HUES6 (cell line): ENCODE data around the gene PRMT7.

Experiments
- H3K27ac ChIP-seq: 2 replicates; pipeline ENCODE4 v1.7.0; 2013; ENCODE audit warnings: low read depth, mild to moderate bottlenecking, low read length, inconsistent platforms
- H3K27me3 ChIP-seq: 2 replicates; pipeline ENCODE4 v1.6.1; 2013; ENCODE audit warnings: low read length; ENCODE audit not compliant: control insufficient read depth, insufficient read depth
- H3K36me3 ChIP-seq: 2 replicates; pipeline ENCODE4 v1.6.1; 2013; ENCODE audit warnings: low read length; ENCODE audit not compliant: control insufficient read depth, insufficient read depth
- H3K4me1 ChIP-seq: 2 replicates; pipeline ENCODE4 v1.6.1; 2013; ENCODE audit warnings: low read length; ENCODE audit not compliant: control insufficient read depth, insufficient read depth
- H3K4me3 ChIP-seq: 2 replicates; pipeline ENCODE4 v1.5.1; 2013; ENCODE audit warnings: low read depth, low read length
- H3K9ac ChIP-seq: one replicate; pipeline ENCODE4 v1.6.1; 2013; ENCODE audit warnings: mild to moderate bottlenecking, low read length
- H3K9me3 ChIP-seq: 2 replicates; pipeline ENCODE4 v1.6.1; 2013; ENCODE audit warnings: low read depth, low read length; ENCODE audit not compliant: control insufficient read depth, insufficient read depth

Gene PRMT7

DNA sequence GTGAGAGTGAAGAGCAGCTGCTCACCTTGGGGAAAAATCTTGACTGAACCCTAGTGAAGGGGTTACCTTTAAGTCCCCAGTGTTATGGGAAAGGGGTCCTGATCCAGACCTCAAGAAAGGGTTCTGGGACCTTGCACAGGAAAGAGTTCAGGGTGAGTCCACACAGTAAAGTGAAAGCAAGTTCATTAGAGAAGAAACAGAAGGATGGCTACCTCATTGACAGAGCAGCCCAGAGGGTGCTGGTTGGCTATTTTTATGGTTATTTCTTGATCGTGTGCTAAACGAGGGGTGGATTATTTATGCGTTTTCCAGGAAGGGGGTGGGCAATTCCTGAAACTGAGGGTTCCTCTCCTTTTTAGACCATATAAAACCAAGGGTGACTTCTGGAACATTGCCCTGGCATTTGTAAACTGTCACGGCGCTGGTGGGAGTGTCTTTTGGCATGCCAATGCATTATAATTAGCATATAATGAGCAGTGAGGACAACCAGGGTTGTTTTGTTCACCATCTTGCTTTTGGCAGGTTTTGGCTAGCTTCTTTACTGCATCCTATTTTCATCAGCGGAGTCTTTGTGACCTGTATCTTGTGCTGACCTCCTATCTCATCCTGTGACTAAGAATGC lies 79.0 kb downstream of the PRMT7 start:
- H3K27me3 ChIP-seq, result no peaks in the 10 kb centered on the region
- H3K9ac ChIP-seq, result no peak overlapping the region
- no peak overlapping the region for H3K4me3 ChIP-seq
- no peaks in the 10 kb centered on the region for H3K36me3 ChIP-seq
- H3K4me1 ChIP-seq, result peaks cover 33% of the 10 kb centered on the region
- no peak overlapping the region for H3K27ac ChIP-seq
- H3K9me3 ChIP-seq, result no peaks in the 10 kb centered on the region

GRCh38 chr16:68393333-68393732 lies 82.5 kb downstream of the PRMT7 start:
- Histone ChIP-seq H3K9me3 (no peaks in the 10 kb centered on the region), H3K27ac (no peak overlapping the region), H3K4me1 (peaks cover 34% of the 10 kb centered on the region), H3K9ac (no peak overlapping the region), H3K36me3 (no peaks in the 10 kb centered on the region), H3K4me3 (no peak overlapping the region), H3K27me3 (no peaks in the 10 kb centered on the region)

GRCh38 chr16:68395167-68395786 lies 84.5 kb downstream of the PRMT7 start:
- no peak overlapping the region for H3K27ac ChIP-seq
- no peak overlapping the region for H3K4me3 ChIP-seq
- H3K4me1 ChIP-seq, result peaks cover 32% of the 10 kb centered on the region
- H3K27me3 ChIP-seq, result no peaks in the 10 kb centered on the region
- no peaks in the 10 kb centered on the region for H3K36me3 ChIP-seq
- no peaks in the 10 kb centered on the region for H3K9me3 ChIP-seq
- no peak overlapping the region for H3K9ac ChIP-seq

- Histone ChIP-seq H3K4me3 (no peak overlapping the region), H3K27me3 (no peaks in the 10 kb centered on the region), H3K9ac (no peak overlapping the region), H3K9me3 (no peaks in the 10 kb centered on the region), H3K36me3 (no peaks in the 10 kb centered on the region), H3K4me1 (peaks cover 29% of the 10 kb centered on the region), H3K27ac (no peak overlapping the region)
These were observed 85.0 kb downstream of the PRMT7 start for GRCh38 chr16:68395815-68396214.

DNA sequence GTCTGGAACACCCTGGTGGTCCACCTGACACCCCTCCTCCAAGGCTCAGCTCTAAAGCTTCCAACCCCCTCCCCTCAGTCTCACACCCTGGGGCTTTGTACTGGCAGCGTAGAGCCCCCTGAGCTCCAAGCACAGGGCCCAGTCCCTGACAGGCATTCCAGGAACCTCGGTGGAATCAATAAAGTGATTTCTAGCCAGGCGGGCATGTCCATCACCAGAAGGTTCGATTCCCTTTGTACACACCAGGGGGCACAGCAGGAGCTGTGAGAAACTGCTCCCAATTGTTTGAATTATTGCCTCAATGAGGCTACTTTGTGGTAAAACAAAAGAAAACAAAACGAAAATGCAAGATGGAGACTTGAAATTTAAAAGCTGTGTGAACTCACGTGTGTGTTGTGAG lies 85.7 kb downstream of the PRMT7 start:
- no peak overlapping the region for H3K4me3 ChIP-seq
- no peaks in the 10 kb centered on the region for H3K27me3 ChIP-seq
- no peaks in the 10 kb centered on the region for H3K36me3 ChIP-seq
- no peak overlapping the region for H3K9ac ChIP-seq
- no peak overlapping the region for H3K27ac ChIP-seq
- peaks cover 29% of the 10 kb centered on the region for H3K4me1 ChIP-seq
- no peaks in the 10 kb centered on the region for H3K9me3 ChIP-seq

GRCh38 chr16:68397710-68398201 lies 86.9 kb downstream of the PRMT7 start:
- H3K9ac ChIP-seq, result no peak overlapping the region
- no peak overlapping the region for H3K4me3 ChIP-seq
- no peaks in the 10 kb centered on the region for H3K27me3 ChIP-seq
- H3K4me1 ChIP-seq, result peaks cover 29% of the 10 kb centered on the region
- H3K9me3 ChIP-seq, result no peaks in the 10 kb centered on the region
- H3K27ac ChIP-seq, result no peak overlapping the region
- H3K36me3 ChIP-seq, result no peaks in the 10 kb centered on the region

- no peaks in the 10 kb centered on the region for H3K36me3 ChIP-seq
- H3K4me3 ChIP-seq, result no peak overlapping the region
These were observed 88.6 kb downstream of the PRMT7 start for GRCh38 chr16:68399456-68399855.

DNA sequence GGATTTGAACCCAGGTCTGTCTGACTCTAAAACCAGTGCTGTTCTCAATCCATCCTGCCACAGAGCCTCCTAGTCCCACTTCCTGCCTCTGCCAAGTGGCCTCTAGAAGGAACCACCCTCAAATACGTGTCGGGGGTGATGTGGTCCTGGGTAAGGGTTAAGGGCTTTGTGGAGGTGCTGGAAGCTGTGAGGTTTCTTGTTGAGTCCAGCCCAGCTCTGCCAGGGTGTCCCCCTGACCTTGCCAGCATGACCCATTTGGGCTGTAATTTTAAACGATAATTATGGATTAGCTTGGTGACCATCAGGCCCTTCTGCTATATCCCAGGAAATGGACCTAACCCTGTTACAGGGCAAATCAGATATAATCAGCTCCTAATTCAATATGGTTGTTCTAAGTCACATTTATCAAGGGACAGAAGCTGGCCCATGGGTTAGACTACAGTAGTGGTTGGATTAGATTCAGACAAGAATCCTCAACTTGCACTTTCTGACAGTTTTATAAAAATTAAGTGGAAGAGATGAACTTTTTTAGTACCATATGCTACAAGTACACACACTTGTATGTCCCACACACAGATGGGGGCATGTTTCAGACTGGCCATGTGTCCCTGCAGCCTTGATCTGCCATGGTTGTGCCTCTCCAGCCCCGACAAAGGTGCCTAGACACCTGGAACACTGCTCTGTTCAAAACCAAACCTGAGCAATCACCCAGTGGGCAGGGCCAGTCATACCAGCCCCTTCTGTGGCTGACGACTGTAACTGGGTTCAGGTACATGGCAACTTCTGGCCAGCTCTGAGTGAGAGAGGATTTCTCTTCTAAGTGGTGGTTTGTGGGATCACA lies 89.5 kb downstream of the PRMT7 start:
- H3K9me3 ChIP-seq, result no peaks in the 10 kb centered on the region
- H3K36me3 ChIP-seq, result no peaks in the 10 kb centered on the region
- H3K4me1 ChIP-seq, result peaks cover 29% of the 10 kb centered on the region
- H3K27me3 ChIP-seq, result no peaks in the 10 kb centered on the region
- H3K4me3 ChIP-seq, result no peak overlapping the region
- no peak overlapping the region for H3K9ac ChIP-seq
- H3K27ac ChIP-seq, result no peak overlapping the region

More at GRCh38 chr16:68399456-68399855, 88.6 kb downstream of the PRMT7 start:
- Histone ChIP-seq H3K27me3 (no peaks in the 10 kb centered on the region), H3K4me1 (peaks cover 29% of the 10 kb centered on the region), H3K27ac (no peak overlapping the region), H3K9ac (no peak overlapping the region), H3K9me3 (no peaks in the 10 kb centered on the region)

DNA sequence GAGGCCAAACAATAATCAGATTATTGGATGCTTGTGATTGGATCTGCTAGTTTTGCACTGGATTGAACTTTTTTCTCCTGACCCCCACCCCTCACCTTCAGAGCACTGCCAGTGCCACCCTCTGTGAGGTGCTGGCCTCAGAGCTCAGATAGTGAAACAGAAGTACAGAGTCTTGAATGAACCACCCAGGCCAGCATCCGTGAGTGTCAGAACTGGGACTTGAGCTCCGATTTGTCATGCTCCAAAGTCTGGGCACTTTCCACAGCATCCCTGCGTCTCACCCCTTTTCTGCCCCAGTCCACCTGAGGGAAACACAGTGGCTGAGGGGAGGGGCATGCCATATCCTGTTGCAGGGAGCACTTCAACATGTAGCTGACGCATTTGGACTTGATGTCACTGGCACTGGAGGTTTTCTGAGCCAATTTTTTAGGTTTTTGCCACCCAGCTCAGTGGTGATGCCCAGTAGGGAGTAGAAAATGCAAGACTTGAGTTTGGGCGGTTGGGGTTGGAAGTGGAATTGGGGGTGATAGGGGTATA lies 90.2 kb downstream of the PRMT7 start:
- Histone ChIP-seq H3K27ac (no peak overlapping the region), H3K9ac (no peak overlapping the region), H3K4me3 (no peak overlapping the region), H3K9me3 (no peaks in the 10 kb centered on the region), H3K27me3 (no peaks in the 10 kb centered on the region), H3K36me3 (no peaks in the 10 kb centered on the region), H3K4me1 (peaks cover 27% of the 10 kb centered on the region)

DNA sequence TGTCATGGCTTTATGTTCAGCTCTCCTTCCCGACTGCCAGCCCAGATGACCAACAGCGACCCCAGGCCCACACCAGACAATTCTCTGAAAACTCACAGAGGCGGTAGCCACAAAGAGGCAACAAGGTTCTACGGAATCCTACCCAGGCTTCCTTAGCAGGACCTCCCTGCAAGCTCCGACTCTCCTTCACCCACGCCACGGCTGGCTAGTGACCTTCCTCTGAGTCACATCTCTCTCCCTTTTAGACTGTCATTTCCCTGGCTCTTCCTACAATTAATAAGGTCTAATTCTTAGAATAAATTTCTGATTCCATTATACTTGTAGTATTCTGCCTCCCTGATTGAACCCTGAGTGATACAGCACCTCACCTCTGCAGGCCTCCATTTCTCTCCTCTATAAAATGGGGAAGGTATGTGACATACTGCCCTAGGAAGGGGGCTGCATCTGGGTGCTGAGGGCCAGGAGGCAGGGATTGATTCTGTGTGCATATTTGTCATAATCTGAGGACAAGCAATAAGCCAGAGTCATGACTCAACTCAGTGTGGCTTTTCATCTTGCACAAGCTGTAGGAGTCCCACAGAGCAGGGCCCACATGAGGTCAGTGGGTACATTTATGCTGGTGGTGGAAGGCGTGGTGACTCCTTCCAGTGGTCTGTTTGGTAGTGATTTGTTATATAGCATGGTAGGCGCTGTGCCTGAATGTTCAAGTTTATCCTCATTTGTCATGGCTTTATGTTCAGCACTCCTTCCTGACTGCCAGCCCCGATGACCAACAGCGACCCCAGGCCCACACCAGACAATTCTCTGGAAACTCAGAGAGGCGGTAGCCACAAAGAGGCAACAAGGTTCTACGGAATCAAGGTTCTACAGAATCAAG lies 91.3 kb downstream of the PRMT7 start:
- no peak overlapping the region for H3K27ac ChIP-seq
- no peaks in the 10 kb centered on the region for H3K9me3 ChIP-seq
- H3K4me1 ChIP-seq, result peaks cover 25% of the 10 kb centered on the region
- no peaks in the 10 kb centered on the region for H3K27me3 ChIP-seq
- H3K36me3 ChIP-seq, result no peaks in the 10 kb centered on the region
- H3K4me3 ChIP-seq, result no peak overlapping the region
- no peak overlapping the region for H3K9ac ChIP-seq
